ENCODE measurements around the gene TTLL13. TPM values are rescaled to one million over a fixed set of nuclear protein-coding genes. Genes with fewer than 3 reads are reported as not detected.
A peak's percentile ranks its signal among the peaks of the same experiment; 100 is the strongest.

Gene TTLL13
- total and polyA plus RNA-seq, 2 of the 8 experiments (the other 6 are each of a cell fraction or from before 2014, with no cell fraction given): 0.03 TPM; not detected in 1

GRCh38 chr15:90249203-90249863 lies at the start of gene TTLL13 (continued):
- no peak for TF ChIP-seq CHD7 (IDR thresholded peaks at IDR 0.05; ENCODE audit: insufficient replicate concordance, low read length)
- no peak for TF ChIP-seq SUZ12 (IDR thresholded peaks at IDR 0.05; ENCODE audit: low read length)
- no peak for TF ChIP-seq SP2 (IDR thresholded peaks at IDR 0.05; ENCODE audit: low read length)
- TF ChIP-seq HDAC6 (IDR thresholded peaks at IDR 0.05; ENCODE audit: low read depth, low read length): no peak
- TF ChIP-seq SP1 (IDR thresholded peaks at IDR 0.05; ENCODE audit: low read depth, low read length): peak; percentile 55; the same call in 1 of the 2 replicates
- TF ChIP-seq GTF2F1 (IDR thresholded peaks at IDR 0.05; ENCODE audit: borderline replicate concordance, low read depth, low read length): no peak
- TF ChIP-seq RFX5 (IDR thresholded peaks at IDR 0.05; ENCODE audit: borderline replicate concordance, low read depth, low read length): no peak
- no peak for TF ChIP-seq TCF12 (IDR thresholded peaks at IDR 0.05; ENCODE audit: low read depth, low read length)
- no peak for TF ChIP-seq BRCA1 (IDR thresholded peaks at IDR 0.05; ENCODE audit: low read depth, low read length)
- TF ChIP-seq POU5F1 (IDR thresholded peaks at IDR 0.05; ENCODE audit: low read depth, low read length): no peak
- 0 out of 2 replicates have a peak, but pooled peaks have one; percentile 82 for TF ChIP-seq KDM1A (IDR thresholded peaks at IDR 0.05; ENCODE audit: borderline replicate concordance, low read length)
- TF ChIP-seq CEBPB (IDR thresholded peaks at IDR 0.05; ENCODE audit: low read depth, low read length): no peak
